ENCODE results near the gene PSMB9. TPM values are rescaled to one million over a fixed set of nuclear protein-coding genes. Genes with fewer than 3 reads are reported as not detected.

The PSMB9 gene
- total RNA-seq: 11.2 TPM

DNA sequence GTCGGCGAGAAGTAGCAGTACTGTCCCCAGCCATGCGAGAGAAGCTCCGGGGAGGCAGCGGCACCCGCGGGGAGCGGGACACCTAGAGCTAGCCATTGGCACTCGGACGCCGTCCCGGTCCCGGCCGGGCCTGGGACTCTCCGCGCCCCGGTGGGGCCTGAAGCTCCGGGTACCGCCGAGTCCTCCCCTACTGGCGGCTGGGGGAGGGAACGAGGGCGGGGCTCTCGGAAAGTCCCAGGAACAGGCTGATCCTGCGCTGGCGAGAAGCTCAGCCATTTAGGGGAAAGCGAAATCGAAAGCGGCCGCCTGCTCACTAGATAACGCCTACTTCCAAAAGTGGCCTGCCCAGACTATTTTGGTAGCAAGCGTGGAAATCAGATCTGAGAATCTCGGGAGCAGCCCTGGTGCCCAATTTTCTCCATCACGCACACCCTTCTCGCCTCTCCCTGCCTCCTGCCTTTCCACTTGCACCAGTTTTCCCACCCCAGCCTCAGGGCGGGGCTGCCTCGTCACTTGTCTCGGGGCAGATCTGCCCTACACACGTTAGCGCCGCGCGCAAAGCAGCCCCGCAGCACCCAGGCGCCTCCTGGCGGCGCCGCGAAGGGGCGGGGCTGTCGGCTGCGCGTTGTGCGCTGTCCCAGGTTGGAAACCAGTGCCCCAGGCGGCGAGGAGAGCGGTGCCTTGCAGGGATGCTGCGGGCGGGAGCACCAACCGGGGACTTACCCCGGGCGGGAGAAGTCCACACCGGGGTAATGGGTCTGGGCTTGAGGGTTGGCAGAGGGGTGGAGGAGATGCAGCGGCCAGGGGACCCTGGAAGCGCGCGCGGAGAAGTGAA, at the start of gene PSMB9, which contains the start of gene TAP1:
Gene PSMB9, plus strand, starts transcription at position 652 of the 835 bp plus-strand sequence. Its CDS starts 38 bp downstream, at position 690.
Gene TAP1, minus strand, starts transcription at position 164 of the 835 bp plus-strand sequence. Its CDS starts 68 bp downstream, at position 96.

GRCh38 chr6:32816746-32817204, 37.2 kb upstream of the PSMB9 start, which contains the start of gene HLA-DOB:
TSS of gene HLA-DOB (minus strand) at chr6:32817002. CDS start at chr6:32816951, 51 bp downstream.

GRCh38 chr6:32838114-32838958, 15.7 kb upstream of the PSMB9 start, which contains the start of gene TAP2:
TSS of gene TAP2 (minus strand) at chr6:32838739. CDS start at chr6:32838233, 506 bp downstream.

GRCh38 chr6:32843979-32844838, 9.8 kb upstream of the PSMB9 start, which contains the start of gene PSMB8:
TSS of gene PSMB8 (minus strand) at chr6:32844047. CDS start at chr6:32843996, 51 bp downstream.

Small RNAs within 50 kb of the gene (small RNA-seq; reads per million reads assigned to genes)
- gene HLA-Z (ENCODE audit: low replicate concordance): not detected

Other genes starting within 250 kb of the PSMB9 start
- gene HLA-DQA1, start 216.8 kb upstream of the PSMB9 start, total RNA-seq: 4.4 TPM
- gene HLA-DQB1, start 187.5 kb upstream of the PSMB9 start, total RNA-seq: 3.0 TPM
- 1.3 TPM for gene HLA-DQA2, start 112.8 kb upstream of the PSMB9 start, total RNA-seq
- gene HLA-DQB2, start 90.7 kb upstream of the PSMB9 start, total RNA-seq: not detected
- gene HLA-DOB, start 37.2 kb upstream of the PSMB9 start, total RNA-seq: 0.88 TPM
- gene TAP2, start 15.5 kb upstream of the PSMB9 start, total RNA-seq: 36.3 TPM
- gene PSMB8, start 10.1 kb upstream of the PSMB9 start, total RNA-seq: 23.8 TPM
- gene TAP1, start 488 bp upstream of the PSMB9 start, total RNA-seq: 22.2 TPM
- 60.2 TPM for gene HLA-DMB, start 86.8 kb downstream of the PSMB9 start, total RNA-seq
- 19.7 TPM for gene HLA-DMA, start 98.9 kb downstream of the PSMB9 start, total RNA-seq
- 122 TPM for gene BRD2, start 114.4 kb downstream of the PSMB9 start, total RNA-seq
- 11.0 TPM for gene HLA-DOA, start 155.4 kb downstream of the PSMB9 start, total RNA-seq
- 36.2 TPM for gene HLA-DPA1, start 219.5 kb downstream of the PSMB9 start, total RNA-seq
- gene HLA-DPB1, start 221.8 kb downstream of the PSMB9 start, total RNA-seq: 26.6 TPM